MV-4-11 (cell line): ENCODE data around the gene PLB1.
"Not testable (repeated sequence)": the region's sequence is repeated elsewhere in the genome, so short reads cannot be mapped to it uniquely, and the experiment has no call there.

Source experiments
- DNase-seq: peaks from one replicate; lab custom pipeline; 2025; lab: John Stamatoyannopoulos, UW

PLB1 gene

GRCh38 chr2:28469947-28470535 is 25.8 kb upstream of the PLB1 start:
- peak; percentile 52 for DNase-seq

- no peak for DNase-seq
Observed at GRCh38 chr2:28470759-28471158, 25.1 kb upstream of the PLB1 start.

DNA sequence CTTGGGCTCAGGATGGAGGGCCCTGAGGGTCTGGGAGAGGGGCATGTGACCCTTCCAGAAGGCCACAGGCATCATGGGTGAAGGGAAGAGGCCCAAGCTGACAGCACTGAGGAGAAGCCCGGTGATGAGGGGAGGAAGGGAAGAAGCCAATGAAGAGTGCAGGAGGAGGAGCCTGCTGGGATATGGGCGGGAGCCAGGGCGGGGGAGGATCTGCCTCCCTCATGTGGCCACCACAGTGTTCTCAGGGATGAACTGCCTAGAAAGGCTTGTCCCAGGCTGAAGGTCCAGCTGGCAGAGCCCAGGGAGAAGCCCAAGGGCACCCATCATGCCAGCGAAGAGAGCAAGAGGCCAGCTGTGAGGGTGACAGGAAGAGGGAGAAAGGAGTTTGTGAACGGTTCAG is 24.6 kb upstream of the PLB1 start:
- DNase-seq, result no peak

- DNase-seq, result no peak
Observed at GRCh38 chr2:28471701-28472236, 24.1 kb upstream of the PLB1 start.

- DNase-seq, result not testable (repeated sequence)
Observed at GRCh38 chr2:28472641-28473040, 23.2 kb upstream of the PLB1 start.

GRCh38 chr2:28475088-28475595 is 20.7 kb upstream of the PLB1 start:
- DNase-seq, result peak; percentile 36

GRCh38 chr2:28477087-28477486 is 18.8 kb upstream of the PLB1 start:
- no peak for DNase-seq

DNA sequence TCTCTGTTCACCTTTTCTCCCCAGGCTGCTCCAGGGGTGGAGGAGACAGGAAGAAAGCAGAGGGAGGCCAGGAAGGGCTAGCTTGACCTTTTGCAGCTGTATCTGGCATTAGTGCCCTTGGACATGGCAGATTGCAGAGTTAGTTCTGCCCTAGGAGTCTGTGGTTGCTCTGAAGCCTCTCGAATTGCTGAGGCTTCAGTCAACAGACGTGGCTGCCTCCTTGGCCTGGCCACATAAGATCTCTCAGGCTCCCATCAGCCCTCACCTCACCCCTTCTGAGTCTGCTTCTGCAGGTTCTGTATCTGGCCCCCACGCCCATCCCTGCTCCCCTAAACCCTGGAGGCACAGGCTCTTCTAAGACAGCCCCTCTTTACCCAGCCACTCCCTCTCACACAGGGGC is 18.2 kb upstream of the PLB1 start:
- DNase-seq, result no peak

DNA sequence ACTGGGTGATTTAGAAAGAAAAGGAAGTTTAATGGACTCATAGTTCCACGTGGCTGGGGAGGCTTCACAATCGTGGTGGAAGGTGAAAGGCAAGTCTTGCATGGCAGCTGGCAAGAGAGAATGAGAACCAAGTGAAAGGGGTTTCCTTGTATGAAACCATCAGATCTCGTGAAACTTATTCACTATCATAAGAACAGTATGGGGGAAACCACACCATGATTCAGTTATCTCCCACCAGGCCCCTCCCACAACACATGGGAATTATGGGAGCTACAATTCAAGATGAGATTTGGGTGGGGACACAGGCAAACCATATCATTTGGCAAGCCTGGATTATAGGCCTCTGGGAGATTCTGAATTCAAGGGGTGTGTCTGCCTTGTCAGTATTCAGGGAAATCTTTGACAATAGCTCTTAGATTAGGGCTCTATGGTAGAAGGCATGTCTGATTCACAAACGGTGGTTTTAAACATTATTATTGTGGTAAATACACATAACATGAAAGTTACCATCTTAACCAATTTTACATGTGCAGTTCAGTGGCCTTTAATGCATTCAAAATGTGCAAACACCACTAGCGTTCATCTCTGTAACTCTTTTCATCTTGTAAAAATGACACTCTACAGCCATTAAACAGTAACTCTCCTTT is 15.3 kb upstream of the PLB1 start:
- DNase-seq, result no peak

DNA sequence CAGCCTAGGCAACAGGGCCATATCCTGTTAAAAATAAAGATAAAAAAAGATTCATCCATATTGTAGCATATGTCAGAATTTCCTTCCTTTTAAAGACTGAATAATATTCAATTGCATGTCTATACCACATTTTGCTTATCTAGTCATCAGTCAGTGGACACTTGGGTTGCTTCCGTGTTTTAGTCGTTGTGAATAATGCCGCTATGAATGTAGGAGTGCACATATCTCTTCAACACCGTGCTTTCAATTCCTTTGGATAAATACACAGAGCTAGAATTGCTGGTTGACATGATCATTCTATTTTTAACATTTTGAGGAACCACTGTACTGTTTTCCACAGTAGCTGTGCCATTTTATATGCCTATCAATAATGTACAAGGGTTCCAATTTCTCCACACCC is 14.0 kb upstream of the PLB1 start:
- DNase-seq, result no peak

DNA sequence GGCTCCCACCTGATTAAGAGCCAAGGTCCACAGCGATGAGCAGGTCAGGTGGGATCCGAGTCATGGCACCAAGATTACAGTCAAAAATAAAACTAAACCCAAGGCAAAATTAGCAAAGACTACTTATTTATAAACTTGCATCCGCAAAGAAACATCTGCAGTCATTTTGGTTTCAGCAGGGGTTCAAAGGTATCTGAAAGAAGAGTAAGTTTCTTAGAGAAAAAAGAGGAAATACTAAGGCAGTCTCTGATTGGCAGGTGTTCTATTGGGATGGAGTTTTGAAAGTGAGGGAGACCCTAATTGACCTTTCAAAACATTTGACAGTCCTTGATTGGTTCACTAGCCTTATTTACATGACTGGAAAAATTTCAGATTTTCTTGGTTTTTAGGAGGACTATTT is 11.0 kb upstream of the PLB1 start:
- no peak for DNase-seq

DNA sequence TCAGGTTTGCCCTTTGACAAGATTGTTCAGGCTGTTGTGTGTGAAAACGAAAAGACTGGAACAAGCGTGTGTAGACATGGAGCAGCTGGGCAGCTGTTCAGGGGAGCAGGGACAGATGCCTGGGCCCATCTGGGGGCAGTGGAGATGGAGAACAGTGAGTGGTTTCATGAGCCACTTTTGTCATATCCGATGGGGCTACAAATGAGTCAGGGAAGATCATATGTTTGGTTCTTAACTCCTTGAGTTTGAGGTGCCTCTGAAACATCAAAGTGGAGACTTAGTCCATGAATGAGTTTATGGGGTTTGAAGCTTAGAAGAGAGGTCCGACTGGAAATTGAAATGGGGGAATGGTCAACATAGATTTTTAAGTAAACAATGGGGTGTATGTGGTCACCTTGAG is 9.3 kb upstream of the PLB1 start:
- DNase-seq, result no peak

GRCh38 chr2:28487258-28487657 is 8.6 kb upstream of the PLB1 start:
- DNase-seq, result no peak

GRCh38 chr2:28488083-28488830 is 7.6 kb upstream of the PLB1 start:
- DNase-seq, result no peak

DNA sequence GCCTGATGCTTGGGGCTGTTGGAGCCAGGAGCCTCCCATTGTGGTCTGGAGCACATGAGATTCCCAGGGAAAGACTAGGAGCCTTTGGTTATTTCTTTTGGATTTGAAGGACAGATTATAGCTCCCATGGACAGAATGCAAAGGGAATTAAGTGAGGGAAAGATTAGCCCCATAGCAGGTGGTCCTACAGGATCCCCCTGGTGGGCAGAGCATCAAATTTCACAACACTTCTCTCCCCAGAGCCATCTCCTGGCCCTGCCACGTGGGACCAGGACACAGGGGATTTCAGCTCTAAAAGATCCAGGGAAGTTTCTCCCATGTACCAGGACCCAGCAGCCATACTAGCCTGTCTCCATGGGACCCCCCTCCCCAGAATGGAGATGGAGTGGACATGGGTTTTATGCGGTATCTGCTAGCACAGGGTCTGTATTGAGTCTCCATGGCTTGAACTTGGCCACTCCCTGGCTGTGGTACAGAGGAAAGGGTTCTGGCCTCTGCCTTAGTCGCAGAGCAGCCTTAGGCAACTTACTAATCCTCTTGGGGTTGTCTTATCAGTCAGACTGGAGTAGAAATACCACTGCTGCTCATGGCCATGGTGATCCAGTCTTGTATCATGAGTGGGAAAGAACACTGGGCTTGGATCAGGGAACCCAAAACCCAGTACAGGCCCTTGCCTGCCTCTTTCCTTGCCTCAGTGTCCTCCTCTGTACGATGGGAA is 6.8 kb upstream of the PLB1 start:
- no peak for DNase-seq

- DNase-seq, result no peak
Observed at GRCh38 chr2:28490558-28490957, 5.3 kb upstream of the PLB1 start.

DNA sequence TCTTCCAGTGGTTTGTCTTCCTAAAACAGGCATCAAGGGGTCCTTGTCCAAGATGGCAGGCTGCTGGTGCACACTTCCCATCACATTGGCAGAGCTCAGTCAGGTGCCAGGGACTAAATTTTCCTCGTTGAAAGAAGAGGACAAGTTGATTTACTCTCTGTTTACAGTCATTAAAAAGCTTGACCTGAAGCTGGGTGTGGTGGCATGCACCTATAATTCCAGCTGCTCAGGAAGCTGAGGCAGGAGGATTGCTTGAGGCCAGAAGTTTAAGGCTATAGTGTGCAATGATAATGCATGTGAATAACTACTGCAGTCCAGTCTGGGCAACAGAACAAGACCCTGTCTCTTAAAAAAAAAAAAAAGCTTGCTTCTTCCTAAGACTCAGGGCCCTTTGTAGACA is 3.6 kb upstream of the PLB1 start:
- DNase-seq, result no peak

DNA sequence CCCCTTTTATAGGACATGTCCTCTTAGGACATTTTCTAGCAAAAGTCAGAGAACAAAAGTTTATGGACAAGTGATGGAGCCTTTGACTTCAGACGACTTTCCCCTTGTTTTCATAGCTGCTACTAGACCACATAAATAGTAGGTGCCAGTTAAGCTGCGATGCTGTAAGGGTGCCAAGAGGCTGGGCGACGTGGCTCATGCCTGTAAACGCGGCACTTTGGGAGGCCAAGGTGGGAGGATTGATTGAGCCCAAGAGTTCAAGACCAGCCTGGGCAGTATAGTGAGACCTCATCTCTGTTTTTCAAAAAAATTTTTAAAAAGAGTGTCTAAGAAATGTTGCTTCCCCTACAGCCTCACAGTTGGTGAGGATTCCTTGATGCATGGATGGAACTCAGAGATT is 2.2 kb upstream of the PLB1 start:
- DNase-seq, result no peak

DNA sequence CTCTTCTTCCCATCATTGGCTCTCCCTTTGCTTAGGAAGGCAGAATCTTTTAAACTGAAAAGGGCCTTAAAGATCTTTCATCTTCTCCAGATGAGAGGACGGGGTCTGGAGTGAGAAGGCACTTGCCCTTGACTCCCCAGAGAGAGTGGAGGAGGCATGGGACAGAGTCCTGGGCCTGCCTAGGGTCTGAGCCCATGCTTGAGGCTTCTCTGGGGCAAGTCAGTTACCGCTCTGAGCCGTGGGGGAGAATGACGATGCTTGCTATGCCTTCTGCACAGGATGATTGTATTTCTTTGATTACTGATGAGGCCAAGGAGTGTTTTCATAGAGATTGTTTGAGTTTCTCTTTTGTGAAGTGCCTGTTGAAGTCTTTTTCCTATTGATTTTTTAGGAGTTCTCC is 921 bp downstream of the PLB1 start:
- no peak for DNase-seq

- DNase-seq, result no peak
Observed at GRCh38 chr2:28497206-28497605, 1.3 kb downstream of the PLB1 start.

DNA sequence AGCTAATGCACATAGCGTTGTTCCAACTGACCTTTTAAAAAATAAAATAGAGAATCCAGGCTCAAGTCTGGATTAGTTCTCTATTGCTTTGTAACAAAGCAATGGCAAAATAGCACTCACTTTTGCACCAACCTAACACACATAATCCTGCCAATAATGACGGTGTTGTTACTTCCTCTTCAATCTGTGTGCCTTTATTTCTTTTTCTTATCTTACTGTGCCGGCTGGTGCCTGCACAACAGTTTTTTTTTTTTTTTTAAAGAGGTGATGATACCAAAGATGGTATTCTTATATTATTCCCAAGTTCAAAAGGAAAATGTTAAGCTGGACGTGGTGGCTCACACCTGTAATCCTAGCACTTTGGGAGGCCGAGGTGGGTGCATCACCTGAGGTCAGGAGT is 3.4 kb downstream of the PLB1 start:
- DNase-seq, result no peak

- no peak for DNase-seq
Observed at GRCh38 chr2:28505361-28505760, 9.5 kb downstream of the PLB1 start.
